ENCODE data around the gene PC.
"Not testable (repeated sequence)": the region's sequence is repeated elsewhere in the genome, so short reads cannot be mapped to it uniquely, and the experiment has no call there.

Gene PC

DNA sequence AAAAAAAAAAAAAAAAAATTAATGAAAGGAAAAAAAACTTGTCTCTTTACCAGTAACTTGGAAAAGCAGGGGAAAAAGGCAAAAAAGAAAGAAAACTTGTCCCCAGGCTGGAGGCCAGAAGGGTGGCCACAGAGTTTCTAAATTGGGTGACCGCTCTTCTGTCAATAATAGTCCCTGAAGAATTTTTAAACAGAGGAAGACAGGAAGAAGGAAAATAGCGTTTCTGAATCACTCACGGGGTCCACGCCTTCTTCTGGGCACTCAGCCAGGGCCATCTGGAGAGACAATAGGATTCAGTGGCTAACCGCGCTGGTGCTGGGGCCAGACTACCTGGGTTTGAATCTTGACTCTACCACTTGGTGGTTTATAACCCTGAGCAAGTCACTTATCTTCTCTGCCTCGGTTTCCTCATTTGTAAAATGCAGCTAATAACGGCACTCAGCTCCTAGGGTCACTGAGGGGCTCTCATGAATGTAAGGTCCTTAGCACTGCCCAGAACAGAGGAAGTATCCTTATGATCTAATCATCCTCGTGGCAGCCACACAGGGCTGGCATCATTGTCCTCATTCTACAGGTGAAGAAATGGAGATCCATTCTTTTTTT, 23.9 kb upstream of the PC start:
- peak in 24 of 56 donors; percentile 1 to 70 (median 18) for DNase-seq

GRCh38 chr11:66979336-66979980, 21.3 kb upstream of the PC start:
- DNase-seq: no peak

GRCh38 chr11:66978717-66979116, 20.5 kb upstream of the PC start:
- DNase-seq: no peak

GRCh38 chr11:66978229-66978628, 20.0 kb upstream of the PC start:
- no peak for DNase-seq

DNA sequence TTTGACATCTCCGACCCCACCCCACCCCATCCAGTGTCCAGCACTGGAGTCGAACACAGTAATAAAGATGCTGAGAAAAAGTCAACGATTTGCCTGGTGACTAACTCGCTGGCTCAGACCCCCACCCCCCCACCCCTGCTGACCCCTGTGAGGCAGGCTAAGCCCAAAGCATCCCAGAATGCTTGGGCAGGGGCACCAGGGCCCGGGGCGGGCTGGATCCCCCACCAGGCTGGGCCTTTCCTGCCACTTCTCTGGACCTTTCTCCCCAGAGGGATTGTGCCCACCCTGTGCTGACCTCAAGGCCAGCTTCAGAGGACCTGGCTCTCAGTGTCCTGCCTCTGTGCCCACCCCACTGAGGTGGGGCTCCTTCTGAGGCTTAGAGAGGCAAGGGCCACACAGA, 18.7 kb upstream of the PC start:
- DNase-seq: no peak

- DNase-seq: peak in 3 of 56 donors; percentile 4 to 17 (median 7)
These were observed 17.9 kb upstream of the PC start for GRCh38 chr11:66976028-66976467.

- DNase-seq: no peak
These were observed 17.3 kb upstream of the PC start for GRCh38 chr11:66975405-66976027.

- DNase-seq: no peak
These were observed 16.7 kb upstream of the PC start, which contains the start of gene C11orf86 for GRCh38 chr11:66974724-66975404. Gene C11orf86, plus strand, starts transcription at chr11:66975304. Its CDS starts 59 bp downstream, at chr11:66975363.

GRCh38 chr11:66973956-66974580, 15.9 kb upstream of the PC start:
- DNase-seq: no peak

DNA sequence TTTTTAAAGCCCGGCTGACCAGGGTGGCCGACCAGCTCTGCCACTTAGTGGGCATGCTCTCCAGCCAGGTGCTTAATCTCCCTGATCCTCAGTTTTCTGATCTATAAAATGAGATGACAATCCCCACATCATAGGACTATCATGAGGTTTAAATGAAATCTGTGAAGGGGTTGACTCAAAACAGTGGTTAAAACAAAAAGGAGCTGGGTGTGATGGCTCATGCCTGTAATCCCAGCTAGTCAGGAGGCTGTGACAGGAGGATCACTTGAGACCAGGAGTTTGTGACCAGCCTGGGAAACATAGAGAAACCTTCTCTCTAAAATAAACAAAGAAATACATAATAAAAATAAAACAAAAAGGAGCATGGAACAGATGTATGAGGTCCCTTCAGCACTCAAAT, 13.3 kb upstream of the PC start:
- no peak for DNase-seq

- DNase-seq: peak in 23 of 56 donors; percentile 3 to 70 (median 26)
These were observed 12.7 kb upstream of the PC start for GRCh38 chr11:66970807-66971442.

GRCh38 chr11:66970371-66970806, 12.2 kb upstream of the PC start:
- DNase-seq: no peak

- DNase-seq: no peak
These were observed 11.5 kb upstream of the PC start for GRCh38 chr11:66969584-66970225.

DNA sequence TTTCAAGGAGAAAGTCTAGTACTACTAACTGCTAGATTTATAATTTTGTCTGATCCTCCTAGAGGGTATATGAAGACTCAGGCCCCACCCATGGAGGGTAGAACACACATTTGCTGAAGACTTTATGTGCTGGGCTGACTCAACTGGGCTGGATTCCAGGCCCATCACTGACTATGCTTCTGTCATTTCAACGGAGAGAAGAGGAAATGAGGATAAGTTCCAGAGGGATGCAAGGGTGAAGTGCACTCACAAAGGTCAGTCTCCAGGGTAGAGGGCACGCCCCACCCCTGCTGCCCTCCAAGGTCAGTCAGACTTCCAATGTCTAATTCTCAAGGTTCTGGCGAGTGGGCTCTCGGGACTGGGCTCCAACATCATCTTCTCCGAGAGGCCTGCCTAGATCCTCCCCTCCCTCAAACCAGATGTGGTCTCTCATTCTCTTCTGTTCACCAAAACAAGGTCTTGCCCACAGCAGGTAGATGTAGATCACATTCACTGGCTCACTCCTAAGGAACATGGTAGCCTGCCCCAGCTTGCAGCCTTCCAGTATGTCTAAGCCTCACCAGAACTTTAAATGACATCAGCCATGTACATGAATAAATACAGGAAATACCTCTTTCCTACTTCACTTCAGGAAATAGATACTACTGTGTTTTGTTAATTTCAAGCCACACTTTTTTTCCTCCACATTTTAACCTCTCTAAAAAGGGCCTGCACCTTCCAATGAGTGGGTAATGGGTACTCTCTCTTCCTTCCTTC, 9.7 kb upstream of the PC start:
- DNase-seq: no peak

- no peak for DNase-seq
These were observed 8.2 kb upstream of the PC start for GRCh38 chr11:66966351-66966750.

DNA sequence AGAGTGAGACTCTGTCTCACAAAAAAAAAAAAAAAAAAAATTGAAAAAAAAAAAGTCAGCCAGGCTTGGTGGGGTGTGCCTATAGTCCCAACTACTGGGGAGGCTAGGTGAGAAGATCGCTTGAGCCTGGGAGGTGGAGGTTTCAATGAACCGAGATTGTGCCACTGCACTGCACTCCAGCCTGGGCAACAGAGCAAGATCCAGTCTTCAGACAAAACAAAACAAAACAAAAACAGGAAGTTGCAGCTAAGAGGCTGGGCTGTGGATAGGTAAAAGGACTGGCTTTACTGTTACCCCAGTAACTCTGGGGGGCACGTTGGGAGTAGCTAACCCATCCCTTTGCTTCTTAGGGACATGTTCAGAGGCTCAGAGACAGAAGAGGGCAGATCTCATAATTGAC, 6.3 kb upstream of the PC start:
- DNase-seq: no peak

GRCh38 chr11:66962801-66963200, 4.6 kb upstream of the PC start:
- DNase-seq: no peak

DNA sequence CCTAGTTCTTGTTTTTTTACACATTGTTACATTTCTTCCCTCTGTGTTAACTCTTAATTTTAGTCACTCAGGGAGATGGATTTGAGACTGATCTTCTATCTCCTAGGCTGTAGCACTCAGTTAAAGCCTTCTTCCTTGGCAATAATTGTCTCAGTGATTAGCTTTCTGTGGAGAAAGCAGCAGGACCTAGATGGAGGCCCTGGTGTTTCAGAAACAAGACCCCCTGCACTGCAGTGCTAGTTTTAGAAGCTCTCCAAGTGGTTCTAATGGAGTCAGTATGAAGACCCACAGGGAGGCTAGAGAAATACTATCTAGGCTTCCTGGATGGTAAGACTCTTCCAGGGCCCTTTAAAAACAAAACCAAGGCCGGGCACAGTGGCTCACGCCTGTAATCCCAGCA, 4.1 kb upstream of the PC start:
- no peak for DNase-seq

DNA sequence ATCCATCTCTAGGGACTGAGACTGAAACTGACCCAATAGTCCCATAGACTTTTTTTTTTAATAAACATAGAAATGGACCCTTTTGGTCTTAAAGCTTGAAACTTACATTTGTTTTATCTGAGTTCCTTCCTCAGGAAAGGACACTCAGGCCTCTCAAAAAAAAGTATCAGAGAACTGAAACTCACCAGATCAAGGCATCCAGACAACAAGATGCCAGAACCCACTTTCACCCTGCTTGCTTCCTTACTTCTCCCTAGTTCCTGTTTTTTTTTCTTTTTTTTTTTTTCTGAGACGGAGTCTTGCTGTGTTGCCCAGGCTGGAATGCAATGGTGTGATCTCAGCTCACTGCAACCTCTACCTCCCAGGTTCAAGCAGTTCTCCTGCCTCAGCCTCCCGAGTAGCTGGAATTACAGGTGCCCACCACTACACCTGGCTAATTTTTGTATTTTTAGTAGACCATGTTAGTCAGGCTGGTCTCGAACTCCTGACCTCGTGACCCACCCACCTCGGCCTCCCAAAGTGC, 3.6 kb upstream of the PC start:
- not testable (repeated sequence) for DNase-seq

DNA sequence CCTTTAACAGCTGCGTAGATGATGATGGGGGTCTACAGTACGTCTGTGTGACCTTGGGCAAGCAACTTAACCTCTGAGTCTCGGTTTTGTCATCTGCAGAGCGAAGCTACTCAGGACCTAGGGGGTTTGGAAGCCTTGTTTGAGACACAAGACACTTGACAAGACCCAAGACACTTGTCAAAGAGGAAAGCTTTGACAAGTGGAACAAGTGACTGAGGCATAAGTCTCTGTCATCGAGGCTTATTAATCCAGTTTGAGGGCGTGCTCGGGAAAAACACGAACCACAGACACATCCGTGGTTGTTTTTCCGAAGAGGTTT, 732 bp upstream of the PC start:
- DNase-seq: no peak
